Type B pancreatic cell (in vitro differentiated cells): ENCODE measurements around the gene CAMTA1. TPM values are rescaled to one million over a fixed set of nuclear protein-coding genes. Genes with fewer than 3 reads are reported as not detected.

Experiments used
- DNase-seq: peaks from one replicate; pipeline ENCODE4 v3.0.0; 2021; ENCODE audit warnings: mixed read lengths; ENCODE audit not compliant: unreplicated experiment; ENCODE audit errors: extremely low spot score
- H3K27ac Mint-ChIP-seq: 2 replicates; pipeline ENCODE4 v1.8.0; 2021; ENCODE audit warnings: mild to moderate bottlenecking, mixed read lengths
- H3K27me3 Mint-ChIP-seq: 2 replicates; pipeline ENCODE4 v1.8.0; 2021; ENCODE audit warnings: mixed read lengths
- H3K36me3 Mint-ChIP-seq: 2 replicates; pipeline ENCODE4 v1.8.0; 2021; ENCODE audit warnings: mixed read lengths
- H3K4me1 Mint-ChIP-seq: one replicate; pipeline ENCODE4 v1.8.0; 2021; ENCODE audit warnings: mixed read lengths; ENCODE audit not compliant: unreplicated experiment
- H3K4me3 Mint-ChIP-seq: 2 replicates; pipeline ENCODE4 v1.8.0; 2021; ENCODE audit warnings: mild to moderate bottlenecking, mixed read lengths
- H3K9me3 Mint-ChIP-seq: 2 replicates; pipeline ENCODE4 v1.8.0; 2021; ENCODE audit warnings: mixed read lengths
- total RNA-seq: library from RNA; stranded (reverse); gene quantifications from 2 replicates; pipeline ENCODE4 v1.2.1, GENCODE V29; 2021; ENCODE audit warnings: low replicate concordance
- TF ChIP-seq, protein P1 (sequence below): fragments of 200-600 bp; sonication (generic); conservative IDR thresholded peaks from 2 replicates; pipeline ENCODE4 v1.5.0; 2021; ENCODE audit warnings: antibody characterized with exemption, mild to moderate bottlenecking

Gene CAMTA1
- total RNA-seq, 1 donor from 2014 or later: 82.5 TPM

DNA sequence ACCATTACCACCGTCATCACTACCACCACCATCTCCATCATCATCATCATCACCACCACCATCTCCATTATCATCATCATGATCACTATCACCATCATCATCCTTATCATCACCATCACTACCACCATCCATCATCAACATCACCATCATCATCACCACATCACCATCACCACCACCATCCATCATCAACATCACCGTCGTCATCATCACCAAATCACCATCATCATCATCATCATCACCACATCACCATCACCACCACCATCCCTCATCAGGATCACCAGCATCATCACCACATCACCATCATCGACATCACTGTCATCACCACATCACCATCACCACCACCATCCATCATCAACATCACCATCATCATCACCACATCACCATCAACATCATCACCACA lies 782.8 kb downstream of the CAMTA1 start:
- no peaks in the 10 kb centered on the region for H3K27me3 Mint-ChIP-seq
- H3K36me3 Mint-ChIP-seq: no peaks in the 10 kb centered on the region
- no peak for DNase-seq
- TF ChIP-seq, protein P1, sequence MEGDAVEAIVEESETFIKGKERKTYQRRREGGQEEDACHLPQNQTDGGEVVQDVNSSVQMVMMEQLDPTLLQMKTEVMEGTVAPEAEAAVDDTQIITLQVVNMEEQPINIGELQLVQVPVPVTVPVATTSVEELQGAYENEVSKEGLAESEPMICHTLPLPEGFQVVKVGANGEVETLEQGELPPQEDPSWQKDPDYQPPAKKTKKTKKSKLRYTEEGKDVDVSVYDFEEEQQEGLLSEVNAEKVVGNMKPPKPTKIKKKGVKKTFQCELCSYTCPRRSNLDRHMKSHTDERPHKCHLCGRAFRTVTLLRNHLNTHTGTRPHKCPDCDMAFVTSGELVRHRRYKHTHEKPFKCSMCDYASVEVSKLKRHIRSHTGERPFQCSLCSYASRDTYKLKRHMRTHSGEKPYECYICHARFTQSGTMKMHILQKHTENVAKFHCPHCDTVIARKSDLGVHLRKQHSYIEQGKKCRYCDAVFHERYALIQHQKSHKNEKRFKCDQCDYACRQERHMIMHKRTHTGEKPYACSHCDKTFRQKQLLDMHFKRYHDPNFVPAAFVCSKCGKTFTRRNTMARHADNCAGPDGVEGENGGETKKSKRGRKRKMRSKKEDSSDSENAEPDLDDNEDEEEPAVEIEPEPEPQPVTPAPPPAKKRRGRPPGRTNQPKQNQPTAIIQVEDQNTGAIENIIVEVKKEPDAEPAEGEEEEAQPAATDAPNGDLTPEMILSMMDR: no peak
- H3K4me1 Mint-ChIP-seq: no peaks in the 10 kb centered on the region
- no peak overlapping the region for H3K27ac Mint-ChIP-seq
- H3K4me3 Mint-ChIP-seq: no peak overlapping the region
- no peaks in the 10 kb centered on the region for H3K9me3 Mint-ChIP-seq

DNA sequence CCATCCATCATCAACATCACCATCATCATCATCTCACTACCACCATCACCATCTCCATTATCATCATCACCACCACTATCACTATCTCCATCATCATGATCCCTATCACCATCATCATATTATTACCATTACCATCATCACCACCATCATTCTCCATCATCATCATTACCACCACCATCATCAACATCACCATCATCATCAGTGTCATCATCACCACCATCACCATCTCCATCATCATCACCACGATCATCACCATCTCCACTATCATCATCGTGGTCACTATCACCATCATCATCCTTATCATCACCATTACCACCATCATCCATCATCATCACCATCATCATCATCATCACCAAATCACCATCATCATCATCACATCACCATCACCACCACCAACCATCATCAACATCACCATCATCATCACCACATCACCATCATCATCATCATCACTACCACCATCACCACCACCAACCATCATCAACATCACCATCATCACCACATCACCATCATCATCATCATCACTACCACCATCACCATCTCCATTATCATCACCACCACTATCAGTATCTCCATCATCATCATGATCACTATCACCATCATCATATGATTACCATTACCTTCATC lies 783.8 kb downstream of the CAMTA1 start:
- no peak for DNase-seq

DNA sequence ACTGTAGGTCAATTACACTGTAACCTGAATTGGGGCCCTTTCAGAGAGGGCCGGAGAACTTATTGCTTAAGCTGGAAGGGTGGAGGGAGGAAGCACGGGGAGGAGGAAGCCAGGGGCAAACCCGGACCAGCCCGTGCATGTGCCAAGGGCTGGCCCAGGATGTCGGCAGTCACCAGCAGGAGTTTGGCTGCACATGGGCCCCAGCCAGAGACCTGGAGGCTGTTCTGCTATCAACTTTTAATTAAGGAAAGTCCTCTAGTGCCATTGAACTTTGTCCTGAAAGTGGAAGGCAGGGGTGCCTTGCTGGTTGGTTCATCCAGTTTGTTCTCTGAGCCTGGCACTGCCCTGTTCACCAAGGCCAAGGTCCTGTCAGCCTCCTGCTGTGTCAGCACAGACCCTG lies 785.1 kb downstream of the CAMTA1 start:
- no peaks in the 10 kb centered on the region for H3K9me3 Mint-ChIP-seq
- DNase-seq: no peak
- TF ChIP-seq, protein P1: no peak
- H3K36me3 Mint-ChIP-seq: no peaks in the 10 kb centered on the region
- H3K4me3 Mint-ChIP-seq: no peak overlapping the region
- H3K27me3 Mint-ChIP-seq: no peaks in the 10 kb centered on the region
- peaks cover under 1% of the 10 kb centered on the region for H3K4me1 Mint-ChIP-seq
- H3K27ac Mint-ChIP-seq: no peak overlapping the region

More for the DNA sequence above, 783.8 kb downstream of the CAMTA1 start:
- H3K9me3 Mint-ChIP-seq: no peaks in the 10 kb centered on the region
- TF ChIP-seq, protein P1: no peak
- no peak overlapping the region for H3K27ac Mint-ChIP-seq
- H3K4me1 Mint-ChIP-seq: no peaks in the 10 kb centered on the region
- no peaks in the 10 kb centered on the region for H3K36me3 Mint-ChIP-seq
- H3K4me3 Mint-ChIP-seq: no peak overlapping the region
- H3K27me3 Mint-ChIP-seq: no peaks in the 10 kb centered on the region

DNA sequence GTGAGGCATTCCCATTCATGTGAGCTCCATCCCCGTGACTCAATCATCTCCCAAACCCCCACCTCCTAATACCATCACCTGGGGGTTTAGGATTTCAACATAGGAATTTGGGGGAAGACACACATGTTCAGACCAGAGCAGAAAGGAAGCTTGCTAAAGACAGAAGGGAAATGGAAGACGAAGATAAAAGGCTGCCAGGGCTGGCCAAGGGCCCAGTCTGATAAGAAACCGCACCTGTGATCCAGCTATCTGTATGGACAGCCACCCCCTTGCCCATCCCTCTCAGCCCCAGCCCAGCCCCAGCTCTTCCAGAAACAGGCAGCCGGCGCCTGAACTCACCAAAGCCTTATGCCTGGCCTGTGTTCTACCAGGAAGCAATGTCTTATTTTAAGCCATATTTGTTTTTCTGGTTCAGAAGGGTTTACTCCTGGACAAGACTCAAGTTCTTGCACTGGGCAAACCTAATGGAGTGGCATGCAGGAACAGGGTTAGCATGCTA lies 787.4 kb downstream of the CAMTA1 start:
- H3K4me1 Mint-ChIP-seq: peaks cover 5% of the 10 kb centered on the region
- H3K27ac Mint-ChIP-seq: no peak overlapping the region
- DNase-seq: no peak
- TF ChIP-seq, protein P1: no peak
- no peaks in the 10 kb centered on the region for H3K36me3 Mint-ChIP-seq
- no peak overlapping the region for H3K4me3 Mint-ChIP-seq
- no peaks in the 10 kb centered on the region for H3K9me3 Mint-ChIP-seq
- no peaks in the 10 kb centered on the region for H3K27me3 Mint-ChIP-seq

DNA sequence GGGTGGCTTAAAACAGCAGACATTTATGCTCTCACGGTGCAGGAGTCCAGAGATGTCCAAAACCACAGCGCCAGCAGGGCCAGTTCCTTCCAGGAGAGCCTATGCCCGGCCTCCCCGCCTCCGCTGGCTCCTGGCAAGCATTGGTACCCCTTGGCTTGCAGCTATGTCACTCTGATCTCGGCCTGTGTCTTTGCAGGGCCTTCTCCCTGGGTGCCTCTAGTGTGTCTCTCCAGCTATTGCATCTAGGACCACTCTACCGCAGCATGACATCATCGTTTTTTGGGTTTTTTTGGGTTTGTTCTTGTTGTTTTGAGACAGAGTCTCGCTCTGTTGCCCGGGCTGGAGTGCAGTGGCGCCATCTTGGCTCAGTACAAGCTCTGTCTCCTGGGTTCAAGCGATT lies 788.2 kb downstream of the CAMTA1 start:
- no peaks in the 10 kb centered on the region for H3K36me3 Mint-ChIP-seq
- TF ChIP-seq, protein P1: no peak
- H3K27ac Mint-ChIP-seq: no peak overlapping the region
- H3K4me3 Mint-ChIP-seq: no peak overlapping the region
- no peaks in the 10 kb centered on the region for H3K9me3 Mint-ChIP-seq
- H3K27me3 Mint-ChIP-seq: no peaks in the 10 kb centered on the region
- DNase-seq: no peak
- peaks cover 5% of the 10 kb centered on the region for H3K4me1 Mint-ChIP-seq
